Osteocyte (in vitro differentiated cells): ENCODE data around the gene UGT3A1. TPM values are rescaled to one million over a fixed set of nuclear protein-coding genes. Genes with fewer than 3 reads are reported as not detected.
"Not testable (repeated sequence)": the region's sequence is repeated elsewhere in the genome, so short reads cannot be mapped to it uniquely, and the experiment has no call there.

Experiments
- DNase-seq: peaks from one replicate; pipeline ENCODE4 v3.0.0; 2021; ENCODE audit warnings: mixed read lengths; ENCODE audit not compliant: unreplicated experiment; ENCODE audit errors: extremely low spot score
- H3K27ac Mint-ChIP-seq: one replicate; pipeline ENCODE4 v1.8.0; 2021; ENCODE audit warnings: mild to moderate bottlenecking, mixed read lengths; ENCODE audit not compliant: unreplicated experiment
- H3K27me3 Mint-ChIP-seq: one replicate; pipeline ENCODE4 v1.8.0; 2021; ENCODE audit warnings: mixed read lengths; ENCODE audit not compliant: unreplicated experiment
- H3K36me3 Mint-ChIP-seq: one replicate; pipeline ENCODE4 v1.8.0; 2021; ENCODE audit warnings: mixed read lengths; ENCODE audit not compliant: unreplicated experiment
- H3K4me1 Mint-ChIP-seq: one replicate; pipeline ENCODE4 v1.8.0; 2021; ENCODE audit warnings: mixed read lengths; ENCODE audit not compliant: unreplicated experiment
- H3K4me3 Mint-ChIP-seq: one replicate; pipeline ENCODE4 v1.8.0; 2021; ENCODE audit warnings: mild to moderate bottlenecking, moderate library complexity, mixed read lengths; ENCODE audit not compliant: unreplicated experiment
- H3K9me3 Mint-ChIP-seq: one replicate; pipeline ENCODE4 v1.8.0; 2021; ENCODE audit warnings: mixed read lengths; ENCODE audit not compliant: unreplicated experiment
- total RNA-seq: library from RNA; stranded (reverse); gene quantifications from 2 replicates; pipeline ENCODE4 v1.2.1, GENCODE V29; 2021
- TF ChIP-seq, protein P1 (sequence below): fragments of 200-600 bp; sonication (generic); IDR thresholded peaks from 2 replicates; pipeline ENCODE4 v1.5.0; 2021; ENCODE audit warnings: antibody characterized with exemption, mild to moderate bottlenecking, moderate library complexity

Gene UGT3A1
- total RNA-seq, 1 donor from 2014 or later: not detected

DNA sequence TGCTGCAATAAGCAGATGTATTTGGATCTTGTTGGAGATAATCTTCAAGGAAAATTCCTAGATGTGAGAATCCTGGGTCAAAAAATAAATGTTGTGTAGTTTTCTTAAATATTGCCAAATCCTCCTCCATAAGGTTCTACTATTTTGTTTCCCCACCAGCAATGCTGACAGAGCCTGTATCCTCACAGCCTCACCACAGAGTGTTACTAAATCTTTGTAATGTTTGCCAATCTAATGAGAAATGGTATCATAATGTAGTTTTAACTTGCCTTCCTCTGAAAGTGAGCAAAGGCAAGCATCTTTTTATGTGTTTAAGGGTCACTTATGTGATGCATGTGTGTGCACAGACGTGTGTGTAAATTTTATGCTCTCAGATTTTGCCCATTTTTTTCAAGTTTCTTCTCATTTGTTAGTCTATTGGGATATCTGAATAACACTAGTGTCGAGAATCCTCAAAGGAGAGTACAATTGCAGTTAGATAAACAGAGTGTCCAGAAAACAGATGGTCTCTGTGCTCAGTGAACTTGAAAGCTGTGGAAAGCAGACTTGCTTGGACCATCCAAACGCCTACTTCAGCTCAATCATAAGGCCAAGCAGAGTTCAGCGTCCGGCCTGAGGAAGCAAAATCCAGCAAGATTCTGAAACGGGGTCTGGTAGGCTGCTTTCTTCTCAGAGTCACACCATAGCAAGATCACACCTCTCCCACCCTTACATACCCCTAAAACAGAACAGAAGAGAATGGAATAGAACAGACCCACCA, 35.7 kb upstream of the UGT3A1 start:
- Mint-ChIP-seq H3K27ac (no peak overlapping the region), H3K27me3 (peaks cover 3% of the 10 kb centered on the region), H3K4me1 (no peaks in the 10 kb centered on the region), H3K4me3 (no peak overlapping the region), H3K36me3 (no peaks in the 10 kb centered on the region), H3K9me3 (no peaks in the 10 kb centered on the region)
- TF ChIP-seq, protein P1, sequence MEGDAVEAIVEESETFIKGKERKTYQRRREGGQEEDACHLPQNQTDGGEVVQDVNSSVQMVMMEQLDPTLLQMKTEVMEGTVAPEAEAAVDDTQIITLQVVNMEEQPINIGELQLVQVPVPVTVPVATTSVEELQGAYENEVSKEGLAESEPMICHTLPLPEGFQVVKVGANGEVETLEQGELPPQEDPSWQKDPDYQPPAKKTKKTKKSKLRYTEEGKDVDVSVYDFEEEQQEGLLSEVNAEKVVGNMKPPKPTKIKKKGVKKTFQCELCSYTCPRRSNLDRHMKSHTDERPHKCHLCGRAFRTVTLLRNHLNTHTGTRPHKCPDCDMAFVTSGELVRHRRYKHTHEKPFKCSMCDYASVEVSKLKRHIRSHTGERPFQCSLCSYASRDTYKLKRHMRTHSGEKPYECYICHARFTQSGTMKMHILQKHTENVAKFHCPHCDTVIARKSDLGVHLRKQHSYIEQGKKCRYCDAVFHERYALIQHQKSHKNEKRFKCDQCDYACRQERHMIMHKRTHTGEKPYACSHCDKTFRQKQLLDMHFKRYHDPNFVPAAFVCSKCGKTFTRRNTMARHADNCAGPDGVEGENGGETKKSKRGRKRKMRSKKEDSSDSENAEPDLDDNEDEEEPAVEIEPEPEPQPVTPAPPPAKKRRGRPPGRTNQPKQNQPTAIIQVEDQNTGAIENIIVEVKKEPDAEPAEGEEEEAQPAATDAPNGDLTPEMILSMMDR: no peak
- no peak for DNase-seq

DNA sequence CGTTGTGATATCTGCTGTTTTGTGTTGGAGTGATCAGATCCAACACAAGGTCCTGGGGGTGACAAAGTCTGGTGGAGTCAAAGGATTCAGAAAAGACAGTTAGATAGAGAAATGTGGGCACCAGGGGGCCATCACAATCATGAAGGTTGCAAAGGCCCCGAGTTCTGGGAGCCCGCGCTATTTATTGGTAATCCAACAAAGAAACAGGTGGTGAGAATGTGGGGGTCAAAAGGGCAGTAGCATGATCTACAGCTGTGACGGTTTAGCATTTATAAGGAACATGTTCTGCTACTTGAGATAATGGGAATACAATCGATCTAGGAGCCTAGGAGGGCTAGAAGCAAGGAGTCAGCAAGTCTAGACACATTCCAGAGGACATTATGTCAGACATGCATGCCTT, 31.1 kb upstream of the UGT3A1 start:
- H3K27ac Mint-ChIP-seq, H3K4me3 Mint-ChIP-seq, H3K4me1 Mint-ChIP-seq: not testable (repeated sequence)

GRCh38 chr5:36019584-36019983, 28.4 kb upstream of the UGT3A1 start:
- H3K4me1 Mint-ChIP-seq, DNase-seq, H3K27me3 Mint-ChIP-seq, H3K27ac Mint-ChIP-seq, H3K4me3 Mint-ChIP-seq, H3K36me3 Mint-ChIP-seq: not testable (repeated sequence)
- peaks cover 11% of the 10 kb centered on the region for H3K9me3 Mint-ChIP-seq

More for the DNA sequence above, 31.1 kb upstream of the UGT3A1 start:
- DNase-seq, H3K9me3 Mint-ChIP-seq, H3K27me3 Mint-ChIP-seq, H3K36me3 Mint-ChIP-seq: not testable (repeated sequence)

- H3K27me3 Mint-ChIP-seq: no peaks in the 10 kb centered on the region
- no peaks in the 10 kb centered on the region for H3K36me3 Mint-ChIP-seq
- DNase-seq: no peak
- H3K9me3 Mint-ChIP-seq: peaks cover 16% of the 10 kb centered on the region
- TF ChIP-seq, protein P1: no peak
- H3K27ac Mint-ChIP-seq: no peak overlapping the region
- H3K4me3 Mint-ChIP-seq: no peak overlapping the region
- no peaks in the 10 kb centered on the region for H3K4me1 Mint-ChIP-seq
These were observed 26.4 kb upstream of the UGT3A1 start for GRCh38 chr5:36017622-36018021.

DNA sequence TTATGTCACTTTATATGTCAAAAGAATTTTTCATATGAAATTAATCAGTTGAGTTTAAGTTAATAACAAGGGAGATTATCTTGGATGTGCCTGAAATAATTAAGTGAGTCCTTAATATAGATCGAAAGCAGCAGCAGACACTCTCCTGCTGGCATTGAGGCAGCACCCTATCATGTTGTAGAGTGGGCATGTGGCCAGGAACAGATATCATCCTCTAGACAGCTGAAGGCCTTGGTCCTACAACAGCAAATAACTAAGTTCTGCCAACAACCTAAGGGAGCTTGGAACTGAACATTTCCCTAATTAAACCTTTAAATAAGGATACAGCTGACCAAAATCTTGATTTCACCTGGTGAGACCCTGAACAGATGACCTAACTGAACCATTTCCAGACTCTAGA, 25.8 kb upstream of the UGT3A1 start:
- peaks cover 18% of the 10 kb centered on the region for H3K9me3 Mint-ChIP-seq
- no peak overlapping the region for H3K4me3 Mint-ChIP-seq
- H3K4me1 Mint-ChIP-seq: no peaks in the 10 kb centered on the region
- TF ChIP-seq, protein P1: no peak
- no peak overlapping the region for H3K27ac Mint-ChIP-seq
- DNase-seq: no peak
- no peaks in the 10 kb centered on the region for H3K36me3 Mint-ChIP-seq
- no peaks in the 10 kb centered on the region for H3K27me3 Mint-ChIP-seq

GRCh38 chr5:36013182-36013581, 22.0 kb upstream of the UGT3A1 start:
- no peaks in the 10 kb centered on the region for H3K4me1 Mint-ChIP-seq
- H3K9me3 Mint-ChIP-seq: peaks cover 18% of the 10 kb centered on the region
- no peaks in the 10 kb centered on the region for H3K36me3 Mint-ChIP-seq
- TF ChIP-seq, protein P1: no peak
- no peaks in the 10 kb centered on the region for H3K27me3 Mint-ChIP-seq
- no peak overlapping the region for H3K4me3 Mint-ChIP-seq
- no peak overlapping the region for H3K27ac Mint-ChIP-seq
- no peak for DNase-seq
